NCI-H2029 (cell line): Measurements from ENCODE around the gene KCNJ4.
A peak's percentile ranks its signal among the peaks of the same experiment; 100 is the strongest.
"Not testable (repeated sequence)": the region's sequence is repeated elsewhere in the genome, so short reads cannot be mapped to it uniquely, and the experiment has no call there.

Experiments
- DNase-seq: peaks from one replicate; lab custom pipeline; 2025; lab: John Stamatoyannopoulos, UW

The KCNJ4 gene

DNA sequence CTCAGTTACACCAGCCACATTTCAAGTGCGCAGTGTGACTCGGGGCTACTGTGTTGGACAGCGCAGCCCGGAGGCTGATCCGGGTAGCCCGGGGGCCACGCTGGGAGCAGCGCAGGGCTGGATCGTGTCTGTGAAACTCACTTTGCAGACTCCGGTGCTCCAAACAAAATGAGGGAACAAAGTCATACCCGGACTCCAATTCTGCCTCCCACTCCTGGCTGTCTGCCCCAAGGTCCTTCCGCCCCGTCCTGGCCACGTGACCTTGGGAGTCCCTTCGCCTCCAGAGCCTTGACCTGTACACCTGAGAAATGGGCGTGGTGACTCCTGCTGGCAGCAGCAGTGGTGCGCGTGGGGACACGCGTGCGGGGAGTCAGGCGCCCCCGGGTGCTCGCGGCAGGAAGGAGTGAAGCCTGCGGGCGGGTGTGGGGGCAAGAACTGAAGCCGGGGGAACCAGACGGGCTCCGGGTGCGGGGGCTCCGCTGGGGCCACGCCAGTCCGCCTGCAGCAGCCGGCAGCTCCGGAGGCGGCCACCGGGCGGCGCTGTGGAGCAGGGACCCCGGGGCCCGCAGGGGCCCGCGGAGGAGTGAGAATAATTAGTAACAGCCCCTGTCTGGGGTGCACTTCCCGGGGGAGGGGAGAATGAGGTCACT, 42.4 kb downstream of the KCNJ4 start:
- DNase-seq, result no peak

DNA sequence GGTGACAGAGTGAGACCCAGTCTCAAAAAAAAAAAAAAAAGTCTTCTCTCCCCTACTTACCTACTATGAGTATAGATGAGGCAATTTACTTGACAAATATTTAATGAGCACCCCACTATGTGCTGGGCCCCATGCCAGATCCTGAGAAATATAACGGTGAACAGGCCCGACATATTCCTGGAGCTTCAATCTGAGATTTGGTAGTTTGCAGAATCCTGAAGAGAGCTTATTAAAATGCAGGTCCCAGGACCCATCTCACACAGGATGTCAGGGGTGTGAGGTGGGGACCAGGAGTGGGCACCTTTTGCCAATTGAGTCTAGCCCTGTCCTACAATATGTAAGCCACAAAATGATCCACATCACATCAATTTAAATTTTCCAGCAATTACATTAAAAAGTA, 44.0 kb downstream of the KCNJ4 start:
- DNase-seq, result no peak

DNA sequence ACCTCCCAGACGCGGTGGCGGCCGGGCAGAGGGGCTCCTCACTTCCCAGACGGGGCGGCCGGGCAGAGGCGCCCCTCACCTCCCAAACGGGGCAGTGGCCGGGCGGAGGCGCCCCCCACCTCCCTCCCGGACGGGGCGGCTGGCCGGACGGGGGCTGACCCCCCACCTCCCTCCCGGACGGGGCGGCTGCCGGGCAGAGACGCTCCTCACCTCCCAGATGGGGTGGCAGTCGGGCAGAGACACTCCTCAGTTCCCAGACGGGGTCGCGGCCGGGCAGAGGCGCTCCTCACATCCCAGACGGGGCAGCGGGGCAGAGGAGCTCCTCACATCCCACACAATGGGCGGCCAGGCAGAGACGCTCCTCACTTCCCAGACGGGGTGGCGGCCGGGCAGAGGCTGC, 45.1 kb downstream of the KCNJ4 start:
- not testable (repeated sequence) for DNase-seq

DNA sequence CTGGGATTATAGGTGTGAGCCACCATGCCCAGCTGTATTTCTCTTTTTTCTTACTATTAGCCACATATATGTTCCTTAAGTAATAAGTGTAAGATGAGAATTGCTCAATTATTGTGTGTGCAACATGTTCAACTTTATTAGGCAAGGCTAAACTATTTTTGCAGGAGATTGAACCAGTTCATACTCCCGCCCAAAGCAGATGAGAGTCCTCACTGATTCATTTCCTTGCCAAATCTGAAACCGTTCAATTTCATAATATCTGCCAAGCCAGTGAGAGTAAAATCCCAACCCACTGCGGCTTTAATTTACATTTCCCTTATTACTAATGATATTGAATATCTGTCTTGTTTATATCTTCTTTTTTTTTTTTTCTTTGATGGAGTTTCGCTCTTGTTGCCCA, 48.4 kb downstream of the KCNJ4 start:
- DNase-seq, result no peak

DNA sequence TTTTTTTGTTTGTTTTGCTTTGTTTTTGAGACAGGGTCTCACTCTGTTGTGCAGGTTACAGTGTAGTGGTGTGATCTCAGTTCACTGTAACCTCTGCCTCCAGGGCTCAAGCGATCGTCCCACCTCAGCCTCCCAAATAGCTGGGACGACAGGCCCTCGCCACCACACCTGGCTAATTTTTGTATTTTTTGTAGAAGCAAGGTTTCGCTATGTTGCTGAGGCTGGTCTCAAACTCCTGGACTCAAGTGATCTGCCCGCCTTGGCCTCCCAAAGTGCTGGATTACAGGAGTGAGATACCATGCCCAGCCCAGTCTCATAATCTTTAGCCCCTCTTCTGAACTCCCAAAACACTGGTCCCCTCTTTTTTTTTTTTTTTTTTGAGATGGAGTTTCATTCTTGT, 50.6 kb downstream of the KCNJ4 start:
- no peak for DNase-seq

DNA sequence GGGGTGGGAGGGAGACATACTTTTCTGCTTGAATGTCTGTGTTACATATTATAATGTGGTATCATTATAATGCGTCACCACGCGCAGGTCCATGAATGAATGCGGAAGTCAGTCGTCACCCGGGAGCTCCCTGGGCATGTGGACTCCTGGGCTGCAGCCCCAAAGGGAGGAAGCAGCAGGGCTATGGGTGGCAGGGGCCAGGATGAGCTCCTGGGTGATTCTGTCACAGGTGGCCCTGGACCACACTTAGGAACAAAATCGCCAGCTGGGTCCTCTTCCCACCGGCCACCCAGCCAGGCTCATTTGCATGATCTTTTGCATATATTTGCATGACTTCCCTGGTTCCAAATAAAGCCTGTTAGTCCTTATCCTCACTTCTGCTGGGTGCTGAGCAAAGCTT, 51.2 kb downstream of the KCNJ4 start:
- DNase-seq, result no peak

DNA sequence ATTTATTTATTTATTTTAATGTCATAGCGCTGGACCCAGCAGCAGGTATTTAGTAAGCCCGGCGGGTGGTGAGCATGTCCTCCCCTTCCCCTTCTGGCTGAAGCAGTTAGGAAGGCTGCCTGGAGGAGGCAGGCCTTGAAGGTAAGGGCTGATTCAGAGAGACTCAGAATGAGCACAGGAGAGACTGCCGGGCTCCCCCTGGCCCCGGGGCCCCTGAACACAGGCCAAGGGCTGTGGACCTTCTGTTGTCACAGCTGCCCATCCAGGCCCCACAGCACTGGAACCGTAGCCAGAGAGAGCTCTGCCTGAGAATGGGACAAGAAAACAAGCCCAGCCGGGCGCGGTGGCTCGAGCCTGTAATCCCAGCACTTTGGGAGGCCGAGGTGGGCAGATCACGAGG, 52.8 kb downstream of the KCNJ4 start:
- no peak for DNase-seq

DNA sequence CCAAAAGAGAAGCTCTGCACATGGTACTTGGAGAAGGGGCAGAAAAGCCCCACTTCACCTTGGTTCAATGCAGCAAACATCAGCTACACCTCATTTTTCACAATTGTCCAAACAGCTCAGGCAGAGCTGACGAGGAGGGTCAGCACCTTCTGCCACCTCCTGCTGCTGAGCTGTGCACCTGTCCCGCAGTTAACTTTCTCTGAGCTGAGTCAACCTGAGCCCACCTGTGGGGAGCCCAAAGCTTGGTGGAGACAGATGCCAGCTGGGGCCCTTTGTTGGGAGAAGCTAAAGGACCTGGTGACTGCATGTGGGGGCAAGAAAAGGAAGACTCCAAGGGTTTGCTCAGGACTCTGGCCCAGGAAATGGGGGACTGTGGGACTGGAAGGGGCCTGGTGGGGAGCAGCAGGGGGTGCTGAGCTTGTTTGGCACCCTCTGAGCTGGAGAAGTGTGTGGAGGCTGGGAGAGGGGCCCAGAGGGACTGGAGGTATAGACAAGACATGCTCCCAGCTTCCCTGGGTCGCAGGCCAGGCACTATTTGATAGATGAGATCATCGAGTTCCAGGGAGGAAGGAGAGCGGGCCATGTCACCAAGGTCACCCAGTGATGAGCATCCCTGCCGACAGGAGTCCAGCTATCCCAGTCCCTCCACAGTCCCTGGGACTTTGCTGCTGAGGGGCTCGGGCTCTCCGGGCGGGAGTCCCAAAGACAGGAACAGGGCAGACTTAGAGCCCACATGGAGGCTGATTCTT, 53.5 kb downstream of the KCNJ4 start:
- DNase-seq, result no peak

DNA sequence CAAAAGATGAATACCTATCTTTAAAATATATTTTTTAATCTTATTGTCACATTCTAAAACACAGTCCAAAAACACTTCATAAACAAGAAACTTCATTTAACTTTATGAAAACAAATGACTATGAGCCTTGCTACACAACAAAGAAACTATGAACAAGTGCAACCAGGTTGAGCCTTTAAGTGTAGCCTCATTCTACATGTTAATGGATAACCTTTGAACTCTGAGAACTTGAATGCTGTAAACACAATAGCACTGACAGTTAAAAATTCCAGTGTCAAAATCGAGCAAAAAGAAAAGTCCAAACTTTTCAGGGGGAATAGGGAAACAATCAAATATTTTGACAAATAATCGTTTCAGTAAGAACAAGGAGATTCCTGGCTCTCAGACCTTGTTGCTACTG, 54.7 kb downstream of the KCNJ4 start:
- DNase-seq, result not testable (repeated sequence)

DNA sequence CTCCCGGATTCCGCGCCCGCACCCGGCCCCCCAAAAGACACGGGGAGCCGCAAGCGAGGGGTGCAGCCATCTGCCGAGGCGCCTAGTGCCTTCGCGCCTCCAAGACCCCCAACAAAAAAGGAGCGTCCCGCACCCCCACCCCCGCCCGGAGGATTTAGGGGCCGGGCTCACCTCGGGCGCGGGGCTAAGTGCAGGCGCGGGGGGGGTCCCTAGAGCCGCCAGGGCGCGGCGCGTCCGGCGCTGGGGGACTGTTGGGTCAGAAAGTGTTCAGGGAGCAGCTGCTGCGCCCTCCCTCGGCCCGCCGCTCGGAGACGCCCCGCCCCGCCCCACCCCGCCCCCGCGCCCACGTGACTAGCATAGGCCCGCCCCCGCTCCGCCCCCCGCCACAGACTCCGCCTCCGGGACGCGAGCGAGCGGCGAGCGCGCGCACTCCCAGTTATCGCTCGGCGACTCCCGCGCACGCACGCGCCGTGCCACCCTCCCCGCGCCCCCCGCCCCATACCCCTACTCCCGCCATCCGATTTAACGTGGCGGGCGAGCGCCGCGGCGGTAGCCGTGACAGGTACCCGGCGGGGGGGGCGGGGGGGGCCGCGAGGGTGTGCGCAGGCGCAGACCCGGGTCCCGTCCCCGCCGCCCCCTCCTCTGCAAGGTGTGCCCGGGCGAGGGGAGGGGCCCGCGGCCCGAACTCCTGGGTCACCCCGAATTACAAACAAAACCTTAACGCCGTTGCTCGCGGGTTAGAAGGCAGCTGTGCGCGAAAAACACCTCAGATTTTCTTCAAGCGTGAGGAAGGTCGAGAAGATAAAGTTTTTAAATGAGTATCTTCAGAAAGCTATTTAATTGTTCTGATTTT, 56.2 kb downstream of the KCNJ4 start:
- peak; percentile 57 for DNase-seq

DNA sequence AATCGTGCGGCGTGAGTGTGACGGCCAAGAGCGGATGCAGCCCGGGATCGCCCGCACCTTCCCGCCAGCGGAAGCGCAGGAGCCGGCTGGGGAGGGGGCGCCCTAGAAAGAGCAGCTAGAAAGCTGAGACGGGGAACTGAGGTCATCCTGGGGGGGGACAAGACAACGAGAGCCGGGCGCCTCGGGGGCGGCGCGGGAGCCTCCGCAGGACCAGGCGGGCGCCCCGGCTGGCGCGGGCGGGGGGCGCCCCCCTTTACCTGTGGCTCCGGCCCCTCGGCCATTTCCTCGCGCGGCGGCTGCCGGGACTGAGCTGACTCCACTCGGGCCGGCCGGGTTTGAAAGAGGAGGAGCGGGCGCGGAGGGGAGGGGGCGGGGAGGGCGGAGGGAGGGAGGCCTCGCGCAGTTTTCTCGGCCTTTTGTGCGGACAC, 56.8 kb downstream of the KCNJ4 start:
- DNase-seq, result not testable (repeated sequence)

DNA sequence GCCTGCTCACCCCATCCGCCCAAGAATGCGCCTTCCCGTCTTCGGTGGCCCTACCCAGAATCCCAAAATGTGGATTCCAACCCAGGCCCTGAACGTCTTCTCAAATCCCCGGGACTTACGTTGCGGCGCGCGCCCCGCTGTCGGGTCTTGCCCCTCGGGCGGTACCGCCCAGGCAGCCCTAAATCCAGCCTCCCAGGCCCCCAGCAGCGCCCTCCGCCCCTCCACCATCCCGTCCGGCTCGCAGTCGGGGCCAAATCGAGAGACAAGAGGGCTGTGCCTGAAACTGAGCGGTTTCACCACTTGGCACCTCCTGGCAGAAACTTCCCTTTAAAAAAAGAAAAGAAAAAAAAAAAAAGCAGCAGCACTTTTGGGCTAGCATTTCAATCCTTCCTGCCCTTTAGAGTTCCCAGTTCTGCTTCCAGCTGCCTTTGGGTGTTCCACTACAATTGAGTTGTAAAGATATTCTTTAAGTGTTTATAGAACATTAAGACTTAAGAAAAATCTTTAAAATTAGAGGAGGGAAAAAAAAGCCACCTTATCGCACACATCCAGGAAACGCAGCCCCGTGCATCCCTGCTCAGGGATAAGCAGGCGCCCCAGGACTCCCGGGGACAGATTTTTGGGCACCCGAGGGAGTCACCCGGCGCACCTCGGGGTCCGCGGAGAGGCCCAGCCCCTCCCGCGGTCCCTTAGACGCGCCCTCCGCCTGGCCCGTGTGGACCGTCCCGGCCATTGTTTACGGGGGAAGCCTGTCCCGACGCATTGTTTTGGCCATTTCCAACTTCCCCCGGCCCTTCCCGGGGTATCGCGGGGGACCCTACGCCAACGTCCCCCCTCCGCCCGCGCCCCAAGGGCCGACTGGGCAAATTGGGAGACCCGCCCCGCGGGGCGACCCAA, 57.6 kb downstream of the KCNJ4 start:
- DNase-seq, result no peak

DNA sequence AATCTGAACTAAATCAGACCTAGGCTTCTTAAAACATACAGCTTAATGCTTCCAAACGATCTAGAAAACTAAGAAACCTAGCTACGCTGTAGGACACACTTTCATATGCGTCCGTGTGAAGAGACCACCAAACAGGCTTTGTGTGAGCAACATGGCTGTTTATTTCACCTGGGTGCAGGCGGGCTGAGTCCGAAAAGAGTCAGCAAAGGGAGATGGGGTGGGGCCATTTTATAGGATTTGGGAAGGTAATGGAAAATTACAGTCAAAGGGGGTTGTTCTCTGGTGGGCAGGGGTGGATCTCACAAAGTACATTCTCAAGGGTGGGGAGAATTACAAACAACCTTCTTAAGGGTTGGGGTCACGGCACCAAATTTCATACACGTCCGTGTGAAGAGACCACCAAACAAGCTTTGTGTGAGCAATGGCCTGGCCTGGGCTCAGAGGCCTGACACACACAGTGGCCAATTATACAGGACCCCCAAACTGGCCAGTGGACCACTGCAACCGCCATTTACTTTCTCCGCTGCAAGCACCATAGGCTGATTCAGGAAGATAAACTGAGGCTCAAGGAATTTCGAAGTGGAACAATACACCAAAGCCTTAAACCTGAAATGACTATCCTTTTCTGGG, 58.4 kb downstream of the KCNJ4 start:
- DNase-seq, result not testable (repeated sequence)

DNA sequence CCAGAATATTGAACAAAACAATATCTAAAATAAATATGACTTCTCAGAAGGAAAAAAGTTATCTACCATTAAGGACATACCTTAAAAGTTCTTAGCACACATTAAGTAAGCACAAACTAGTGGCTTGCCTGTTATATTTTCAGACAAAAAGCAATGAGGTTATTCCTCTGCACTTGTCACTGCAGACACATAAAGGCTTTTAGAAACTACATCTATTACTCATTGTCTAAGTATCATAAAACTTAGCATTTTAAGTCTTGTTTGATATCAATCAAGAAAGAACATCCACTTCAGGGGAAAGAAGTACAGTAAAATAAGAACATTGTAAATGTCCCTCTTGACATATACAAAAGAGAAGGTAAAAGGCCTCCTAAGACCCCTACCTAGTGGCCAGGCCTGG, 59.1 kb downstream of the KCNJ4 start:
- DNase-seq, result not testable (repeated sequence)

DNA sequence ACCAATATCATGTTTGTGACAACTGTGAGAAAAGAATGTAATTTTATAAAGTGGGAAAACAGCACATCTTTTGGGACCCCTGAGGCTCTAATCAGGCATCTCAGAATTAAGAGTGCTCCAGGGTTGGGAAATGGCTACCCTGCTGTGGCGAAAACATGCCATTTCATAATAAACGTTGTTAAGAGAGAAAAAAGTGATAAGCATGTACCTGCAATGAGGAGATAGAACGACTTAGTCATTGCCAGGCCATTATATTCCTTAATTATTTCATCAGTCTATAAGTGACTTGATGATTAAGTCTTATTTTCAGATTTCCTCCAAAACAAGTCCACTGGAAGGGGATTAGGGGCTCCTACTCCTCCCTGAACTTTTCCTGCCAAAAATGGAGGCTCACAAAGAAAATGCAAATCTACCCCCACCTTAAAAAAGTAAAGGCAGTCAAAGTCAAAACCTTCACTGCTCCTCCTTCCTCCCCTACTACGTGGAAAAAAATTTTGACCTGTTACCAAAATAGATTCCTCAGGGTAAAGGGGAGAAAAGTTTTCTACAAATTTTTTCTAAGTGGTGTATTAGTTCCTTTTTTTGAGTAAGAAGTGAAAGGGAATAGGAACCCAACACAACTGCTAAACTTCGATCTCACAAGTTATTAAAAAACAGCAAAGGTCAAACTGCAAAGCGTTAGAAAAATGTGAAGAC, 59.9 kb downstream of the KCNJ4 start:
- DNase-seq, result not testable (repeated sequence)

DNA sequence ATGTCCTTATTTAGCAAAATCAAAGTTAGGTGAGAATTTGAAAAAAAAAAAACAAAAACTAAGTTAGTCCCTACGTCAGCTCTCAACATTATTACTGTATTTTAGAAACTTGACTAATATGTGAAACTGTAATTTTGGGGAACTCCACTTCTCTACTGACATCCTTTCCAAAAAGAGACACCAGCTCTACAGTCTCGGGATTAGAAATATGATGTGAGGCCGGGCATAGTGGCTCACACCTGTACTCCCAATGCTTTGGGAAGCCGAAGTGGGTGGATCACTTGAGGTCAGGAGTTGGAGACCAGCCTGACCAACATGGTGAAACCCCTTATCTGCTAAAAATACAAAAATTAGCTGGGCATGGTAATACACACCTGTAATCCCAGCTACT, 65.6 kb downstream of the KCNJ4 start:
- not testable (repeated sequence) for DNase-seq

DNA sequence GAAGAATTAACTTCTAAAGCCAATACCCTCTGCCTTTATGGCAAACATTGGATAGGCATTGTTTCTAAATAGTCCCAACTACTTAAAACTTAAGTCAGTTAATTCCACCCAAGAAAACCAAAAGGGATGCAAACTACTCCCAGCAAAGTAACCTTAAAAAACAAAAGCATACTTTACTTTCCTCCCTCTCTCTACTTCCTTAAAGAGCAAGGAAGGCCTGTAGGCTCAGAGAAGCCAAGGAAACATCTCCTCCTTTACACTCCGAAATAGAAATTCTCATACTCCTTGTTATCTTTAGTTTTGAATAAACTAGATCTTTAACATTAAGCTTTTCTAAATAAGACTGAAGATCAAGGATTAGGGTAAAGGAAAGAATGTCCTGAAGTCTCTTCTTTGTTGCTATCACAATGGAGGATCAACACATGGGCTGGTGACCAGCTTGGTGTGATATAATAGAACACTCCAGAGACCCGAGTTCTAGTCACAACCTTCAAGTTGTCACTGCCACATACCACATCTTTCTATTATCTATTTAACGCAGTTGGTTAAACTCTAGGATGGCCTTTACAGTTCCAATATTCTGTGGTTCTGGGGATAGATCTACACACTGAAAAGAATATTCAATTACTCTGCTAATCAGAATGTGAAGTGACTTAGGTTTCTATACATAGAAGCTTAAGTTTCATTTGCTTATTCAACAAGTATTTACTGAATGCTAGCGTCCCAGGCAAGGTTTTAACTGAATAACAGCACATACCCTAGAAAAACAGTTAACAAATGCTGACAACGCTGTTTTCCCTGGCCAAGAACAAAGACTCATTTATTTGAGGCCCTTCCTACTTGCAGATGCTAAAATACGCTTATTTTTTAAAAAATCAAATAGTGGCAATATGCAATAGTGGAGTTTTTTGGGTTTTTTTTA, 66.2 kb downstream of the KCNJ4 start:
- not testable (repeated sequence) for DNase-seq

DNA sequence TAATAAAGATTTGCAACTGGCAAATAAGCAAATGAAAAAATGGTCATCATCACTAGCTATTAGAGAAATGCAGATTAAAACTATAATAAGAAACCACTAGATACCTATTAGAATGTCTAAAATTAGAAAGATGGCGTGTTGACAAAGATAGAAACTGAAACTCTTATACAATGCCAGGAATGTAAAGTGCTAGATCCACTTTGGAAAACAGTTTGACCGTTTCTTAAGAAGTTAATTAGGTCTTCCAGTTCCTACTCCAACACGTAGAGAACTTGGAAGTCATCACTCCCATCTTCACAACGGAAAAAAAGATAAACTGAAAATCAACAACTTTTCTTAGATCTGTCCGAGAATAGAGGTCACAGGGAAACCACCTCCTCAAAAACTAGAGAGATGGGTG, 68.1 kb downstream of the KCNJ4 start:
- DNase-seq, result not testable (repeated sequence)

DNA sequence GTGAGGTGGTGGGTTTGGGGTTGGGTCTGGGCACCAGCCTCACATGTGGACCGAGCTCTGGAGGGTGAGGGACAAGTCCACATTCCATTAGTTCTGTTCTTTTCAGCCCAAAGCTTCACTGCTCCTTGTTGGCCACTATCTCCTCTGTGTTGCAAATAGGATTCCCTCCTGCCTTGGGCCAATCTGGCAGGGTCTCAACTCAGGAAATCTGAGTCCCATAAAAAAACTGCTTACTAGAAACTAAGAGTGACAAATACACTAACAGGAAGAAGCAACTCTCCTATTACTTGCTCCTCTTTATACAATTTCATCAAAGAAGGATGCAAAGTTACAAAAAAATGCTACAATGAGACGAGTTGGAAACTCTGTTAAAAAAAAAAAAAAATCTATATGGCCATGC, 71.6 kb downstream of the KCNJ4 start:
- no peak for DNase-seq

DNA sequence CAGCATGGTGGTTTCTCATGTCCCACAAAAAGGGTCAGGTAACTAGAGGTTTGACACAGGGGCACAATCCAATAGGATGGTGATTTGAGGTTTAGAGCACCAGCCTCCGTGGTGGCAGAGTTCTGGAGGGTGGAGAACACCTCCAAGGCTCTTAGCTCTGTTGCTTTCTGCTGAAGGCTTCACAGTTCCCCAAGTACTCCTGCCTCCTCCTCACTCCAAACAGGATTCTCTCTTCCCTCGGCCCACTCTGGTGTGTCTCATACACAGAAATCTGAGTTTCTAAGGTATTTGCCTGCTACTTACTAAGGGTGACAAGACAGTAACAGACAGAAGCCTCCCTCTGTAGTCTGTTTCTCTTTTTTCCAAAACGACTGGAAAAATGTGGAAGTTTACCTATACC, 73.6 kb downstream of the KCNJ4 start:
- not testable (repeated sequence) for DNase-seq
